Spleen (tissue), 11 donors: ENCODE results near the gene GRM5. TPM values are rescaled to one million over a fixed set of nuclear protein-coding genes. Genes with fewer than 3 reads are reported as not detected.

Experiments
- DNase-seq: peaks from one replicate; pipeline ENCODE4 v3.0.0-alpha.2; 2020
- H3K27ac ChIP-seq, 8 donors: fragments of 200-600 bp; sonication (generic) in 7 of 8; 1 replicate in 4 of 8; 2 replicates in 4 of 8; pipeline versions ENCODE4 v1.5.0 to v1.8.0; 2016 to 2021; ENCODE audit warnings: inconsistent platforms in 4 of 8, mild to moderate bottlenecking in 4 of 8, moderate library complexity in 1 of 8
- H3K27me3 ChIP-seq, 7 donors: fragments of 200-600 bp; sonication (generic) in 6 of 7; replicated peaks in 1 of 7; 1 replicate in 4 of 7; 2 replicates in 3 of 7; pipeline versions ENCODE4 v1.5.0 to v1.8.0; 2016 to 2021; ENCODE audit warnings: inconsistent platforms in 3 of 7, mild to moderate bottlenecking in 1 of 7
- H3K36me3 ChIP-seq, 6 donors: fragments of 200-600 bp; sonication (generic) in 5 of 6; 1 replicate in 4 of 6; 2 replicates in 2 of 6; pipeline versions ENCODE4 v1.5.0 to v1.8.0; 2016 to 2021; ENCODE audit warnings: inconsistent platforms in 2 of 6
- H3K4me1 ChIP-seq, 6 donors: fragments of 200-600 bp; sonication (generic) in 5 of 6; 1 replicate in 3 of 6; 2 replicates in 3 of 6; pipeline versions ENCODE4 v1.5.0 to v1.8.0; 2016 to 2021; ENCODE audit warnings: inconsistent platforms in 3 of 6
- H3K4me3 ChIP-seq, 8 donors: fragments of 200-600 bp; sonication (generic) in 7 of 8; 1 replicate in 4 of 8; 2 replicates in 4 of 8; pipeline versions ENCODE4 v1.5.0 to v1.8.0; 2016 to 2021; ENCODE audit warnings: inconsistent platforms in 4 of 8, mild to moderate bottlenecking in 4 of 8, moderate library complexity in 2 of 8
- H3K9me3 ChIP-seq, 8 donors: fragments of 200-600 bp; sonication (generic) in 7 of 8; 1 replicate in 4 of 8; 2 replicates in 4 of 8; pipeline versions ENCODE4 v1.5.0 to v1.8.0; 2016 to 2021; ENCODE audit warnings: inconsistent platforms in 4 of 8
- POLR2A ChIP-seq, 3 donors: fragments of 450-650 bp; IDR thresholded peaks; one replicate each; pipeline ENCODE4 v1.5.1; 2017; ENCODE audit warnings: antibody characterized with exemption in 3 of 3, mild to moderate bottlenecking in 1 of 3
- POLR2AphosphoS5 ChIP-seq, 3 donors: sonication (generic); formaldehyde crosslinking; IDR thresholded peaks; one replicate each; pipeline ENCODE4 v1.5.1; 2017; ENCODE audit warnings: antibody characterized with exemption in 3 of 3
- WGBS, 5 donors: extraction: QIAGEN DNeasy Blood & Tissue Kit in 3 of 5; methylation state at CpG; one replicate each; pipeline versions ENCODE4 v1.1.5 to v1.1.7; 2013 to 2018; 5-methylcytosine and 5-hydroxymethylcytosine counted together
- intact Hi-C: fragments of 100-400 bp; cut with DNase I; formaldehyde crosslinking; loops from one replicate; pipeline ENCODE4 v1.15.0; 2023; ENCODE audit warnings: low total_unique reads
- polyA plus RNA-seq, 3 donors: library from polyadenylated mRNA; stranded (reverse); fragments of 200-250 nt; gene quantifications; one replicate each; pipeline ENCODE4 v1.2.1, GENCODE V29; 2013
- total RNA-seq, 7 donors: library from RNA; depleted of rRNA in 3 of 7; stranded (reverse); fragments of >200 nt in 3 of 7; fragmentation: NEBNext Ultra II Directional in 4 of 7; extraction: Animal tissue kit (Norgen Biotek cat#: 25700) in 4 of 7; gene quantifications; one replicate each; pipeline versions ENCODE4 v1.1.0 to v1.2.1, GENCODE V29; 2016 to 2021
- TF ChIP-seq, protein P1 (sequence below), 11 experiments: fragments of 200-600 bp in 7 of 11; fragments of 450-650 bp in 4 of 11; sonication (generic) in 4 of 11; IDR thresholded peaks in 8 of 11; conservative IDR thresholded peaks in 3 of 11; 1 replicate in 7 of 11; 2 replicates in 4 of 11; pipeline versions ENCODE4 v1.4.0 to v1.8.0; 2016 to 2021; ENCODE audit warnings: antibody characterized with exemption in 11 of 11, inconsistent platforms in 4 of 11, mild to moderate bottlenecking in 1 of 11
- donor health status: healthy with polysubstance abuse.
- donor health status: DM: no; HTN: no; CAD: no; lungs with moderate emphysema.
- donor health status: DM: no; HTN: no; CAD: no.
- donor health status: Bipolar disorder and iron deficiency.
- donor health status: healthy.
- donor health status: DM: no; HTN: no; CAD: no.
- donor health status: DM: yes; HTN: yes; CAD: no.

Gene GRM5
- total and polyA plus RNA-seq, 10 donors = under 0.01 TPM; not detected in 9

- intact Hi-C loops = no loop called here
- 10 to 30% (median 13%) methylated on average over 13 to 23 of the region's 23 CpGs for WGBS, 5 donors
- no peak overlapping the region for H3K27ac ChIP-seq
- no peaks in the 10 kb centered on the region for H3K9me3 ChIP-seq
- DNase-seq = peak; percentile 51
- no peaks in the 10 kb centered on the region for H3K36me3 ChIP-seq
- peaks cover 0 to 61% (median 32%) of the 10 kb centered on the region in 7 donors for H3K27me3 ChIP-seq
- peak overlapping the region in 7 of 8 donors; percentile 18 to 64 (median 27) for H3K4me3 ChIP-seq
- peaks cover 0 to 16% (median 8%) of the 10 kb centered on the region in 6 donors for H3K4me1 ChIP-seq
- no peak for TF ChIP-seq POLR2AphosphoS5 (IDR thresholded peaks at IDR 0.05)
- TF ChIP-seq, protein P1, sequence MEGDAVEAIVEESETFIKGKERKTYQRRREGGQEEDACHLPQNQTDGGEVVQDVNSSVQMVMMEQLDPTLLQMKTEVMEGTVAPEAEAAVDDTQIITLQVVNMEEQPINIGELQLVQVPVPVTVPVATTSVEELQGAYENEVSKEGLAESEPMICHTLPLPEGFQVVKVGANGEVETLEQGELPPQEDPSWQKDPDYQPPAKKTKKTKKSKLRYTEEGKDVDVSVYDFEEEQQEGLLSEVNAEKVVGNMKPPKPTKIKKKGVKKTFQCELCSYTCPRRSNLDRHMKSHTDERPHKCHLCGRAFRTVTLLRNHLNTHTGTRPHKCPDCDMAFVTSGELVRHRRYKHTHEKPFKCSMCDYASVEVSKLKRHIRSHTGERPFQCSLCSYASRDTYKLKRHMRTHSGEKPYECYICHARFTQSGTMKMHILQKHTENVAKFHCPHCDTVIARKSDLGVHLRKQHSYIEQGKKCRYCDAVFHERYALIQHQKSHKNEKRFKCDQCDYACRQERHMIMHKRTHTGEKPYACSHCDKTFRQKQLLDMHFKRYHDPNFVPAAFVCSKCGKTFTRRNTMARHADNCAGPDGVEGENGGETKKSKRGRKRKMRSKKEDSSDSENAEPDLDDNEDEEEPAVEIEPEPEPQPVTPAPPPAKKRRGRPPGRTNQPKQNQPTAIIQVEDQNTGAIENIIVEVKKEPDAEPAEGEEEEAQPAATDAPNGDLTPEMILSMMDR (IDR thresholded peaks at IDR 0.05 in 8 of 11, conservative IDR thresholded peaks at IDR 0.05 in 3 of 11) = no peak
- no peak for TF ChIP-seq POLR2A (IDR thresholded peaks at IDR 0.05)
These were observed 557.4 kb downstream of the GRM5 start for GRCh38 chr11:88508418-88508758.

DNA sequence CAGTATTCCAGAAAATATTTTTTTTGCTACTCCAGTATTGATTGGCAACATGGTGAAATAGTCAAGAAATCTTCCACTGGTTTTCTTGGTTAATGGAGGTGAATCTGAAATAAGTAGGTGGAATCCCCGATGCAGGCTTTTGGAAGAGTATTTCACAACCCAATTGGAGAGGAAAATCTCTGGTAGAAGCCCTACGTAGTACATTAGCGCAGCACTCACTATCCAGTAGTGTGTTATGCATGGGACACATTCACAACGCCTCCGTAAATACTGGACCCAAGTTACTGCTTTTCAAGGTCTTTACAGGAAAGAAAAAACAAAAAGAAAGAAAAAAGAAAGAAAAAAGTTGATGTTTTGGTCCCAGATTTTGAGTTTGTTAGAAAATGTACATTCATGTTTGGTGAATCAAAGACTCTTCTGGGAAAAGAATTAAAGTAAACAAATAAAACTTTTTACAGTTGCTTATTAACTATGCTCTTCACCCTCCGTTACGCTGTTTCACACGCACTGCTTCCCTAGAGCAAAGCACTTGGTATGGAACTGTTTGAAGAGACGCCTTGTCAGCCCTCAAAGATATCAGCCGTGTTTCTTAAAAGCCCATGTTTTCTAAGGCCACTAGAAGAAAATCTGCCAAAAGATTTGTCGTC lies 557.9 kb downstream of the GRM5 start:
- DNase-seq = no peak
- intact Hi-C loops = no loop called here
- H3K4me1 ChIP-seq = peaks cover 0 to 16% (median 8%) of the 10 kb centered on the region in 6 donors

GRCh38 chr11:88501541-88501940 lies 564.2 kb downstream of the GRM5 start:
- intact Hi-C loops = no loop called here
- Histone ChIP-seq H3K4me3 (no peak overlapping the region), H3K27ac (no peak overlapping the region), H3K9me3 (no peaks in the 10 kb centered on the region), H3K36me3 (no peaks in the 10 kb centered on the region), H3K27me3 (peaks cover 0 to 11% (median 2%) of the 10 kb centered on the region in 7 donors), H3K4me1 (no peaks in the 10 kb centered on the region)
- no peak for DNase-seq
- 26 to 56% (median 52%) methylated on average over 2 of the region's 2 CpGs for WGBS, 5 donors
- TF ChIP-seq POLR2AphosphoS5 (IDR thresholded peaks at IDR 0.05) (no peak), POLR2A (IDR thresholded peaks at IDR 0.05) (no peak)
- TF ChIP-seq, protein P1 (IDR thresholded peaks at IDR 0.05 in 8 of 11, conservative IDR thresholded peaks at IDR 0.05 in 3 of 11) = no peak

More for the DNA sequence above, 557.9 kb downstream of the GRM5 start:
- TF ChIP-seq POLR2A (IDR thresholded peaks at IDR 0.05) (no peak), POLR2AphosphoS5 (IDR thresholded peaks at IDR 0.05) (no peak)
- TF ChIP-seq, protein P1 (IDR thresholded peaks at IDR 0.05 in 8 of 11, conservative IDR thresholded peaks at IDR 0.05 in 3 of 11) = no peak
- WGBS, 5 donors = 65 to 73% (median 72%) methylated on average over 11 of the region's 11 CpGs
- H3K4me3 ChIP-seq = peak overlapping the region in 1 of 8 donors; percentile 64
- no peaks in the 10 kb centered on the region for H3K36me3 ChIP-seq
- peaks cover 0 to 61% (median 32%) of the 10 kb centered on the region in 7 donors for H3K27me3 ChIP-seq
- no peaks in the 10 kb centered on the region for H3K9me3 ChIP-seq
- H3K27ac ChIP-seq = no peak overlapping the region

DNA sequence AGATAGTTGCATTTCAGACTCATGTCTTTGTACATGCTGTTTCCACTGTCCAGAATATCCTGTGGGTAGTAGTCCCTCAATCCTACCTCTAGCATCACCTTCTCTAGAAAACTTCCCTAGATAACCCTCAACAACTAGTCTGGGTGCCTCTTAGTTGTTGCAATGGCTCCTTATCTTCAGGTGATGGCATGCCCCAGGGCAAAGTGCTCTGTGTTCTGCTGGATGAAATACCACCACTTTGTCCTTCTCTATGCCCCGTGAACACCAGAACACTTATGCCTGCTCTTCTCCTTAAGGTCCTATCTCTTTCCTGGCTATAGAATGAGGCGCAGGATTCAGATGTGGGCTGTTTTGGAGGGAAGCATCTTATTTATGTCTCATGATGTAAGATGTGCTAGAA lies 569.9 kb downstream of the GRM5 start:
- intact Hi-C loops = no loop called here
- 81 to 97% (median 94%) methylated on average over 2 of the region's 2 CpGs for WGBS, 5 donors
- no peaks in the 10 kb centered on the region for H3K27me3 ChIP-seq
- no peak overlapping the region for H3K4me3 ChIP-seq
- no peaks in the 10 kb centered on the region for H3K36me3 ChIP-seq
- H3K9me3 ChIP-seq = no peaks in the 10 kb centered on the region
- no peak for TF ChIP-seq POLR2AphosphoS5 (IDR thresholded peaks at IDR 0.05)
- TF ChIP-seq POLR2A (IDR thresholded peaks at IDR 0.05) = no peak
- TF ChIP-seq, protein P1 (IDR thresholded peaks at IDR 0.05 in 8 of 11, conservative IDR thresholded peaks at IDR 0.05 in 3 of 11) = no peak
- H3K27ac ChIP-seq = no peak overlapping the region
- DNase-seq = no peak
- no peaks in the 10 kb centered on the region for H3K4me1 ChIP-seq
